ENCODE data around the gene C11orf91. TPM values are rescaled to one million over a fixed set of nuclear protein-coding genes. Genes with fewer than 3 reads are reported as not detected.

Gene C11orf91
- total and polyA plus RNA-seq, 2 donors (not counting 1 experiment from before 2014, with no cell fraction given): 0.12 TPM; not detected in 1

- Histone ChIP-seq H3K79me2 (ENCODE audit: control insufficient read depth, insufficient read depth, low read length) (peaks cover 49% of the 10 kb centered on the region), H3K9me3 (ENCODE audit: control insufficient read depth, insufficient read depth, low read depth, low read length) (no peaks in the 10 kb centered on the region), H4K20me1 (ENCODE audit: control insufficient read depth, extremely low read depth, insufficient read depth, low read length) (no peaks in the 10 kb centered on the region), H3K27ac (ENCODE audit: insufficient read depth, low read length) (peak within 1 kb of the TSS; percentile 94), H3K4me3 (replicated peaks in 1 of 4; ENCODE audit: control extremely low read depth in 1 of 4, insufficient read depth in 1 of 4, low read depth in 3 of 4, low read length in 4 of 4) (peak within 1 kb of the TSS; percentile 91 to 97 (median 96)), H3K9ac (ENCODE audit: insufficient read depth, low read length) (peak within 1 kb of the TSS; percentile 93), H2AFZ (ENCODE audit: low read length) (peak within 1 kb of the TSS; percentile 46), H3K27me3 (ENCODE audit: control insufficient read depth, insufficient read depth, low read length) (no peaks in the 10 kb centered on the region), H3K36me3 (ENCODE audit: control insufficient read depth, insufficient read depth, low read length) (peaks cover 7% of the 10 kb centered on the region), H3K4me2 (ENCODE audit: extremely low read depth, insufficient read depth, low read length) (peak within 1 kb of the TSS; percentile 77), H3K4me1 (ENCODE audit: control insufficient read depth, extremely low read depth, insufficient read depth, low read length) (peaks cover 21% of the 10 kb centered on the region)
- DNase-seq (ENCODE audit: low read depth in 2 of 2): peak; percentile 89 to 91
- TF ChIP-seq EZH2 (IDR thresholded peaks at IDR 0.05; ENCODE audit: low read length, missing control alignments) (no peak), CTCF (conservative IDR thresholded peaks at IDR 0.05 in 1 of 2, IDR thresholded peaks at IDR 0.05 in 1 of 2; ENCODE audit: low read depth in 1 of 2, low read length in 2 of 2) (no peak)
Observed at GRCh38 chr11:33736148-33736812, 35.7 kb upstream of the C11orf91 start, which contains the start of gene CD59. TSS of gene CD59 (minus strand) at chr11:33736423. CDS start at chr11:33722445, 13,978 bp downstream.

- TF ChIP-seq CTCF (conservative IDR thresholded peaks at IDR 0.05 in 1 of 2, IDR thresholded peaks at IDR 0.05 in 1 of 2; ENCODE audit: low read depth in 1 of 2, low read length in 2 of 2) (no peak), EZH2 (IDR thresholded peaks at IDR 0.05; ENCODE audit: low read length, missing control alignments) (no peak)
- peaks cover 7% of the 10 kb centered on the region for H3K36me3 ChIP-seq (ENCODE audit: control insufficient read depth, insufficient read depth, low read length)
- H3K27me3 ChIP-seq (ENCODE audit: control insufficient read depth, insufficient read depth, low read length): no peaks in the 10 kb centered on the region
- H3K4me3 ChIP-seq (replicated peaks in 1 of 4; ENCODE audit: control extremely low read depth in 1 of 4, insufficient read depth in 1 of 4, low read depth in 3 of 4, low read length in 4 of 4): peak overlapping the region; percentile 91 to 97 (median 96)
- H3K27ac ChIP-seq (ENCODE audit: insufficient read depth, low read length): peak overlapping the region; percentile 94
- DNase-seq (ENCODE audit: low read depth in 2 of 2): peak in 1 of 2 donors; percentile 27
- no peaks in the 10 kb centered on the region for H4K20me1 ChIP-seq (ENCODE audit: control insufficient read depth, extremely low read depth, insufficient read depth, low read length)
- peaks cover 23% of the 10 kb centered on the region for H3K4me1 ChIP-seq (ENCODE audit: control insufficient read depth, extremely low read depth, insufficient read depth, low read length)
- peak overlapping the region; percentile 77 for H3K4me2 ChIP-seq (ENCODE audit: extremely low read depth, insufficient read depth, low read length)
- no peak overlapping the region for H2AFZ ChIP-seq (ENCODE audit: low read length)
- H3K79me2 ChIP-seq (ENCODE audit: control insufficient read depth, insufficient read depth, low read length): peaks cover 57% of the 10 kb centered on the region
- no peaks in the 10 kb centered on the region for H3K9me3 ChIP-seq (ENCODE audit: control insufficient read depth, insufficient read depth, low read depth, low read length)
- H3K9ac ChIP-seq (ENCODE audit: insufficient read depth, low read length): peak overlapping the region; percentile 93
Observed at GRCh38 chr11:33735271-33736147, 34.9 kb upstream of the C11orf91 start.

Data from fibroblast of lung (primary cell).